GM19328 (cell line): ENCODE data around the gene TPH2.
A peak's percentile ranks its signal among the peaks of the same experiment; 100 is the strongest.

Experiments used
- ATAC-seq: cut with Tn5 transposase; IDR thresholded peaks from one replicate; pipeline ENCODE4 v1.9.1; 2021; ENCODE audit warnings: mild to moderate bottlenecking, moderate library complexity; ENCODE audit not compliant: unreplicated experiment

The TPH2 gene

DNA sequence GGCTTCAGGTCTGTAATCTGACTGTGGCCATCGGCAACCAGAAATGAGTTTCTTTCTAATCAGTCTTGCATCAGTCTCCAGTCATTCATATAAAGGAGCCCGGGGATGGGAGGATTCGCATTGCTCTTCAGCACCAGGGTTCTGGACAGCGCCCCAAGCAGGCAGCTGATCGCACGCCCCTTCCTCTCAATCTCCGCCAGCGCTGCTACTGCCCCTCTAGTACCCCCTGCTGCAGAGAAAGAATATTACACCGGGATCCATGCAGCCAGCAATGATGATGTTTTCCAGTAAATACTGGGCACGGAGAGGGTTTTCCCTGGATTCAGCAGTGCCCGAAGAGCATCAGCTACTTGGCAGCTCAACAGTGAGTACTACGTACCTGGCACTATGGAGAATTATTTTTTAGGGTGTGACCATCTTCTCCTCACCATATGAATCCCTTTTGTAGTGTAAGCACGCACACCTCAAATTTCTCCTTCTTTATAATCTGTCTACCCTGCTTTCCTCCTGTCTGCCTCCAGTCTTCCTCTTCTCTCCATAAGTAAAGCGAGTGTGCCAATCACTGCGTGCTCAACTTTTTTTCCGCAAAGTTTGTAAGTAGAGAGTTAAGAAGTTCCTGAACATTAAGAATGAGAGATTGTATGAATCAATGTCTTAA lies at the start of gene TPH2:
Gene TPH2, plus strand, starts transcription at position 118 of the 658 bp plus-strand sequence. Its CDS starts 142 bp downstream, at position 260.
- peak; percentile 40 for ATAC-seq

DNA sequence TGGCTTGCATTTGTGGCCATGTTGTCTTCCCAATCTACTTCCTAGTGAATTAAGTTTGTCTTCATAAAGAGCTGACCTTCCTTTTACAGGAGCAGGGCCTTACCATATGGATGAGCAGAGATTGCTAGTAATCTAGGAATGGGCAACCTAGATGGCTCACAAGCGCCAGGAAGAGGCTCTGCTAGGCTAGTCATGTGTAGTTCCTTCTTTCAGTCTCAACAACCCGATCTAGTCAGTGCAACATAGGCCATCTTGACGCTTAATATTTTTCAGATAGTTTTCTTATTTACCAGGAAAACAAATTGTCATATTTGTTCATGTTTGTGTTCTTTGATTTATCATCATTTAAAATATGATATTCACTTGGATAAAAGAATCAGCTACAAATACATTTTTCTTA lies 48.2 kb upstream of the TPH2 start:
- ATAC-seq: no peak

DNA sequence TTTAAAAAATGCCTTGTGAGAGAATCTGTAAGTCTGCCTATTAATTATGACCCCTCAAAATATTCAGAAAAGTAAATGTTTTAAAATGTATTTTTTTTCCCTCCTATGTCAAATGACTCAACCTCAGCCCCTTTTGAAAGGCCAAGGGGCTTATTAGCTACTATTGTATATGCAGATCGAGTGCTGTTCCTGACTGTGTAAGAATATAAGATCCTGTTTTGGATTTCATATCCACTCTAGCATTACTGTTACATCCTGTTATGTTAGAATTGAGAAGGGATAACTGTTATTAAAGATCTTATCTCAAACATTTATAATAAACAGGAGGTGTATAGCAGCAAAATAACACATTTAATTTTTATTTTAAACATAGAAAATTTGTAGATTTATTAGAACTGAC lies 46.6 kb upstream of the TPH2 start:
- no peak for ATAC-seq

DNA sequence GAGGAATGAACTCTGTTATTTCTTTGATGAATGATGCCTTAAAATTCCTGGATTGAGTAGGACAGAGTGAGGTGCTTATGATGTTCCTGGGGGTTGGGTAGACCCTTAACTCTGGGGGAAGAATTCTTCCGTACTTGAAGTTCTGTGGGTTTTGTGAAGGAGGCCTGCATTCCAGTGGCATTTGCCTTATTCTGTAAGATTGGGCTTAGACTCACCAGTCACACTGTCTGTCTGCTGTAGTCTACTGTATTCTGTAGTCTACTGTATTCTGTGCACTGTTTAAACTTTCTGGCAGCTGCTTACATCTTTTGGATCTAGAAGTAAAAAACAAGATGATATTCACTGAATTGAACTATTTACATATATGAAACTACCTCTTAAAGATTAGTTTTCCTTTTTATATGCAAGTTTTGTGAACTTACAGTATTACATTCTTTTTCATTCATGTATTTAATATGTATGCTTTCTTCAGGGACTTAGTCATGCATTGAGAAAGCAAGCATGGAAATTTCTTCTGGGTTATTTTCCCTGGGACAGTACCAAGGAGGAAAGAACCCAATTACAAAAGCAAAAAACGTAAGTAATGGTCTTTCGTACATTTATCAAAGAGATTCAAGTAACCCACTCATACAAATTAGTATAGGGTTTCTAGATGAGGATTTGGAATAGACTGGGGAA lies 42.3 kb upstream of the TPH2 start:
- no peak for ATAC-seq

DNA sequence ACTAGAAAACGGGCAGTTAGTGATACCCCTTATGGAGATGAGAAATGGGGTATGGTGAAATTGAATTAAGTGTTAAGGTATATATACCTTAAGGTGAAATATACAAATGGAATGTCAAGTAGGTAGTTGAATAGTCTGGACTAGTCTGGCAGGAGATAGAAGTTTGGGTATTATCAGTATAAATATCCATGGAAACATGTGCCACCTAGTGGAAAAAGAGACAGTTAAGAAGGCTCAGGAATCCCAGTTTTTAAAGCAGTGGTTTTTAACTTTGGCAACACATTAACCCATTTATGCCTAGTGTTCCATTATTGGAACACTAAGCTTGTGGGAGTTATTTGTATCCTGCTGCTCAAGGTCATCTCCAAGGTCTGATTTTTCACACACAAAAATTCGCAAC lies 38.6 kb upstream of the TPH2 start:
- no peak for ATAC-seq

DNA sequence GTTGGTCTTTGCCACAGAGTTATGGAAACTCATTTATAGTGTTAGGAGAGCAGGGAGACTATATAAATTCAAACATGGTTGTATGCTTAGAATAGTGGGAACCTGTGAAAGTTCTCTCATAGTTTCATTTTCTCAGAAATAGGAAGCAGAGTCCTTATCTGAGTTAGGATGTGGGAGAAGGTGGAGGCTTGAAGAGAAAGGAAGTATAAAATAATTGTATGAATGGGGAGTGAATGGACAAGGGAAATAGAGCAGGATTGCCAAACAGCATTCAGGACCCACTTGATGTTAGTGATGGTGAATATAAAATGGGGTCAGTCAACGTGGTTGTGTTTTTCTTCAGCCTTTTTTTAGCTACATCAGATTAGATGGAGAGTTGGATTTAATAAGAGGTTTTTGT lies 34.0 kb upstream of the TPH2 start:
- no peak for ATAC-seq

DNA sequence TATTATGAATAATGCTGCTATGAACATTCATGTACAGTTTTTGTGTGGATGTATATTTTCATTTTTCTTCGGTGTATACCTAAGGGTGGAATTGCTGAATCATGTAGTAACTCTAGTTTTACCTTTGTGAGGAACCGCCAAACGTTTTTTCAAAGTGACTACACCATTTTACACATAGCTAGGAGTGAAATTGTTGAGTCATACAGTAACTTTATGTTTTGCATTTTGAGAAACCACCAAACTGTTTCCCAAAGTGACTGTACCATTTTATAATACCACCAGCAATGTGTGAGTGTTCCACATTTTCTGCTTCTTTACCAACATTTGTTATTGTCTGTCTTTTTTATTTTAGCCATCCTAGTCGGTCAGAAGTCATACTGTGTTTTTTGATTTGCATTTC lies 3.1 kb upstream of the TPH2 start:
- peak; percentile 83 for ATAC-seq

DNA sequence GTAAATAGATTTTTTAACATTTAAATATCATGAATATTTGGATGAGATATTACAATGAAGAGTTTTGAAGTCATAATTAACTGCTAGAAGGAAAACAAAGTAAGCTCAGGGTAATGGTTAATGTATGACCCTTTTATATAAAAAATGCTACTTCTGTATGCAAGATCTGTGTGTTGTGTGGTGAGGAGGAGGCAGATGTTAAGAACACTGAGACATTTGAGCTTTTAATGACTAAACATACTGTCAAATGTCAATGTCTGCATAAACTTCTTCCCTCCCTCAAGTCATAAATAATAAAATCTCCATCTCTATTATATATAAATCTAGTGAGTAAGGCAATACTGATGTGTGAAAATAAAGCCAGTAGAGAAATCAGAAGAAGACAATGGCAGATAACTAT lies 1.4 kb downstream of the TPH2 start:
- no peak for ATAC-seq

DNA sequence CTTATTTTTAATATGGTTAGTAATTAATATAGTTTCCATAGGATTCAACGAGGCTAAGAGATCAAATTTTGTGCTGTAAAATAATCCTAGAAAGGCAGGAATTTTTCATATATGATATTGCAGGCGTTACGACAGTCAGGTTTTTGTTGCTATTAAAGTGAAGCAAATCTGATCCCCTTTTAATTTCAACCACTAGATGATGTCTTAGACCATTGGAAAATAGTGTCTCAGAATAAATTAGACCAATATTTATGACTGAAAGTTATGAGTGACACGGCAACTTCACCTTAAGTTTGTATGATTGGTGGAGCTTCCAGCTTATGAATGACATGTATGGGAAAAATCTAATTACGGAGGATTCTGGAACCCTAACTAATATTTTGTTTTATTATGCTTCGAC lies 2.5 kb downstream of the TPH2 start:
- ATAC-seq: no peak

DNA sequence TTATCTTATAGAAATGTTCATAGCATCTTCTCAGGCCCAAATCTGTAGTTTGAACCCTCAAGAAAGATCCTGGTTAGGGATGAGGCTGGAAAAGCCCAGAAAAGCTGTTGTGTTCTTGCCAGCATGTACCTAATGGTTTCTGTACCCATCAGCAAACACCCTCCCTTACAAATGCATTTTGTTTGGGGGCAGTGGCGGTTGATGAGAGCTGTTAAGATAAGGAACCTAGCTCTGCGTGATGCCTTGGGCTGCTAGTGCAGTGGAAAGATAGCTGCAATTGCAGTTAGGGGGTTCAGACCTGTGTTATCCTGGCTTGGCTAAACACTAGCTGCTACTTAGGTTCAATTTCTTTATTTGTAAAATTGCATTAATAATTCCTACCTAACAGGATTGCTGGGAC lies 3.6 kb downstream of the TPH2 start:
- no peak for ATAC-seq

DNA sequence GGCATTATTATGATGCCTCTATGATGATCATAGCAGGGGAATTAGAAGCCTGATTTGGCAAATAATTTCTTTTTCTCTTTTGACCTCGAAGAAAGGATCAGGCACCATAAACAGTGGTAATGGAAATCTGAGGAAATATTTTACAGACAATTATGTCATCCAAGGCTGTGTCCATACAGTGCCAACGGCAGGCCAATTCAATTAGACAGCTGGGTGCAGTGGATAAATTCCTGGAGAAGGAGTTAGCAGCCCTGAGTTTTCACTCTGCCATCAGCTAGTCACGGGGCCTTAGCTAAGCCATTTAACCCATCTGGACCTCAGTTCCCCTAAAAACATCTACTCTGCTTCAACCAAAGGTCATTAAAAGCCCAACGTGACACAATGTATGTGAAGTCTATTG lies 4.1 kb downstream of the TPH2 start:
- no peak for ATAC-seq

DNA sequence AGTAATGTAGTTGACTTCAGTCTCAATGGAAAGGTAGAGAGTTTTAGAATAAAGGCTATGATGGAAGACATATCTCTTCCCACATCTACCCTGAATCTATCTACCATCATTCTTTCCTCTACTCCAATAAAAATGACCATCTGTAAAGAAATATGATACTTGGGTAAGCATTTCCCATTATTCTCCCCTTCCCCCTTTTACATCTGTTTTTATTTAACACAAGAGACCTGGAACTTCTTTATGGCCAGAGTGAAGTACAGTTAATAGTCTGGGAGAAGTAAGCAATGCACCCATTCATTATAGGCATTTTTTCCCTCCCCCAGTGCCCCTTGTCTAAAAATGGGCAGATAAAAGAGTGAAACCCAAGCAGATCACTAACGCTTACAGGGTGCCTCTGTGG lies 6.5 kb downstream of the TPH2 start:
- no peak for ATAC-seq

DNA sequence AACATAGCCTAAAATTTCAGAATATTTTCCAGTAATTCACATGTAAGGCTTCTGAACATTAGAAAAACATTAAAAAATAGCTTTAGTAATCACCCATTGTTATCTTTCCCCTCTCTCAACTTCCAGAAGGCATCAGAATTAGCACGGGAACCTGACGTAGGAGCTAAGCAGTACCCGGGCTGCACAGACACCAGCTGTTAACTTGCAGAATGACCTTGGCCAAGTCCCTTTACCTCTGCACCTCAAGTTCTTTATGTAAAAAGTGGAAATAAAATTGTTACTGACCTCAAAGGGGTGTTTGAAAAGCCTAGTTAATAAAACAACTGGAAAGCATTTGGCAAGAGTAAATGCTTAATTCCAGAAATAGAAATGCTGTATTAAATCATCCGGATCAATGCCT lies 7.2 kb downstream of the TPH2 start:
- no peak for ATAC-seq

DNA sequence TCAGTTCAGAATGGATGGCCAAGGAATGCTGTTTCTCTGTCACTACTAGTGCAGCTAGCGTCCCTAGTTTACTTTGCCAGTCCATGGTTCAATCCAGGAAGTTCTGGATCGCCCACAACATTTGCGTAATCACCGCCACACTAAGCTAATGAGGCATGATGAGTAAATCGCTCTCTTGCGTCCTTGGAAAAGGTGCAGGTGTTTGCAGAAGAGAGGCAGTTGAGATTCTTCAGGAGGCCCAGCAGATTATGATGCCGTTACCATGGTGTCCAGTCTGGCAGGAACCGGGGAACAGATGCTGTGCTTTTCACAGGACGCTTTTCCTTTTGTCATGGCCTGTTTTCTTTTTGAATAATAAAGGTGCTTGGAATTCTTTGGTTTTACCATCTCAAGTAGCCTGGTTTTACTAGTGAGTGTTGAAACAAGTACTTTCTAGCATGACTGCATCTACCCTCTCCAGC lies 9.0 kb downstream of the TPH2 start:
- no peak for ATAC-seq

DNA sequence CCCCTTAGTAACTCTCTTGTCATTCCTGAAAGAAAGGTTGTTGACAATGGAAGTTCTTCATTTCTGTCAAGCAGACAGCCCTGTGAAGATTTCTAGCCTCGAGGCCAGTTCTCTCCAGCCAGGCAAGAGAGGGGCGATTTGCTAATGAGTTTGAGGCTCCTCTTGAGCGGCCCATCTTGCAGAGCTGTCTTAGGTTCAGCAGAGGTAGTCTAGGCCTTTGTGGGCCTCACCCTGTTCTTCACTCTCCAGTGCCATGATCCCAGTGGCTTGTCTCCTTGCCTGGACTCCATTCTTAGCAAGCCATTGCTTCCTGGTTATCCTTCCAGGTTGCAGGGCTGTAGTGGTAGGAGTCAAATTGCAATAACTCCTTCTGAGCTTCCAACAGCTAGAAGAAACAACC lies 9.7 kb downstream of the TPH2 start:
- no peak for ATAC-seq

DNA sequence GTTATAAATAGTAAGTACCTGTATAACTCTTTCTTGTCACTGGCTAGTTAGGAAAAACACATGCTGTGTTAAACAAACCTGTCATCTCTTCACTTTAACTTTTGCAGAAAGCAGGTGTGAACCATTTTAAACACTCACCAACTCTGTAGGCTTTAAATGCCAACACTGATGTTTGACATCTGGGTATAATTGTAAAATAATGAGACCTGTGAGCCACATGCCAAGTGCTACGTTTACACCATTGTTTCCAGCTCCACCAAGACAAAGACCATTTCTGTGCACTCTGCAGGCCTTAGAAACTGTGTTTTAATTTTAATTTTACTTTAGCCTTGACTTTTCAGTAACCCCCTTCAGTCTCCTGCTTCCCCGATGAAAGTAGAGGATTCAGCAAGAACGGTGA lies 11.0 kb downstream of the TPH2 start:
- ATAC-seq: no peak

DNA sequence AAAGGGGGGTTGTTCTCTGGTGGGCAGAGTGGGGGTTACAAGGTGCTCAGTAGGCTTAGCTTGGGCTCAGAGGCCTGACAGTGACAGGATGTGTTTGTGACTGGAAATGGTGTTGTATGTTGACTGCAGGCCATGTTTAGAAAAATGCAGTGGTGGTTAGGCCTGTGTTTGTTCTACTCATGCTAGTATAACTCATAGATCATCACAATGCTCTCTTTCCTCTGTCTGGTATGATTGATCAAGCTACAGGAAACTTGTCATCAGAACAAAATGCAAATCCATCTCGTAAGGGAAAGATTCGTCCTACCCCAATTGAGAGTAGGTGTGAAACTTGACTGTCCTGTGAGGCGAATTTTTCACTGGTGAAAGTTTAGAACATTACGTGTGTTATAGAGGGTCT lies 11.8 kb downstream of the TPH2 start:
- no peak for ATAC-seq

DNA sequence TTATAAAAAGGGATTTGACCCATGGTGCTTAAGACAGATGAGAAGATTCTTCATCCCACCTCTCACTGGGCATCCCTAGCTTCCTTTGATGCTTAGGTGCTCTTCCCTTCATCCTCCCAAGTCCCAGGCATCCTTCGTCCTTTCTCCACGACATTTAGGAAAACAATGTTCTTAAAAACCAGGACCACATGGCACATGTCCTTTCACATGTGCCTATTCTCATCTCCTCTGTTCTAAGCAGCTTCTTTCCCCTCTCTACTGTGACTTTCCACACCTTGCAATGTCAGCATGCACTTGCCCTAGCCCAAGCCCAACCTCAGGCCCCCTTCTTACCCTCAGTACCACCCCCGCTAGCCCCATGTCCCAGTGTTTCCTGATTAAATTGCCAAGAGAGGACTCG lies 12.2 kb downstream of the TPH2 start:
- no peak for ATAC-seq

DNA sequence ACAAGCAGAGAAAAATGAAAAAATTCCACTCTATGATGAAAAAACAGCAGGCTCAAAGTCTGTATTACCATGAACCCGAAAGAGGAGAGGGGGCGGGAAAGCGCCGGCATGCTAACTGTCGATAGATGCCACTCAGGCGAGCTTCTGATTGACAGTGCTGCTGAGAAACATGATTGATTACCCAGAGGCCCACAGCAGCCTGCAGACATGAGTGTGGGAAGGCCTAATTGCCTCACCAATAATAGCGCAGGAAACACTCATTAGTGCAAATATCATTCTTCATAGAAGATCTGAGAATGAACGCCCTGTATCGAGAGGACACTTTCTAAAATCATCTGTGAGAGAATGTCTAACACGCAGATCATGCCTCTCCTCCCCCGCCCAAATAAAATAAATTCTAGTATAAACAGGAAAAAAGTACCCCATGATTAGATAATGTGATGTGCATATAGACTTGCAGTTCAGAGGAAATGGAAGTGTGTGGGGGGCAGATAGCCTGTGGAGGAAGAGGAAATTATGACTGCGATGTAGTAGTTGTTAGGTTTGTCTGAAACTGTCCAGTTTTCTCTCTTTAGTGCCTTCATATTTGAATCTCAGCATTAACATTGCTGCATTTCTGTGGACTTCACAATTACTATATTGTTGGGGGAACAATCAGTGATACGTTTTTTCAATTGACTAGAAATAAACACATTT lies 15.6 kb downstream of the TPH2 start:
- ATAC-seq: no peak

DNA sequence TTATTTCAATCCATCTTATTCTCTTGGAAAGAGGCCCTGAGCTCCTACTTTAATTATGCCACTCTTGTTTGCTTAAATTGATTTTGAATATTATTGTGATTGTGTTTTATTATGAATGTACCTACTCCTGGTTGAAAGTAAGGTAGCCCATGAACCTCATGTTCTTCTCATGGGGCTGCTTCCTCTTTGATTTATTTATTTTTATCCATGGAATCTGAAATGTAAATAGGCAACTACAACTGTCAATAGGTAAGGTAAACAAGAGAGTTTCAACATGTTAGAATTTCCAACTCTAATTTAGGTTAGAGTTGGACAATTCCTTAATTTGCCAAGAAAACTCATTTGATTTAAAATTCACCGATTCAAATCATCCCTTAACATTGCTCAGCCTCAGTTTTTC lies 16.2 kb downstream of the TPH2 start:
- no peak for ATAC-seq

DNA sequence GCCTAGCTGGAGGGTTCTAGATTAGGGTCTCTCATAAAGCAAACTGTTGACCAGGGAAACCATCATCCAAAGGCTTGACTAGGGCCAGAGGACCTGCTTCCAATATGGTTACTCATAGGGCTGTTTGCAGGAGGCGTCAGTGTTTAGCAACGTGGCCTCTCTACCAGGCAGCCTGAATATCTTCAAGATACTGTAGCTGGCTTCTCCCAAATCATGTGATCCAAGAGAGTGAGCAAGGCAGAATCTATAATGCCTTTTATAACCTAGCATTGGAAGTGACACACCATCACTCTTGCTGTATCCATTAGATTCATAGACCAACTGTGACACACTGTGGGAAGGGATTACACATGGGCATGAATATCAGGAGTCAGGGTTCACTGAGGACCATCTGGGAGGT lies 17.3 kb downstream of the TPH2 start:
- ATAC-seq: no peak

DNA sequence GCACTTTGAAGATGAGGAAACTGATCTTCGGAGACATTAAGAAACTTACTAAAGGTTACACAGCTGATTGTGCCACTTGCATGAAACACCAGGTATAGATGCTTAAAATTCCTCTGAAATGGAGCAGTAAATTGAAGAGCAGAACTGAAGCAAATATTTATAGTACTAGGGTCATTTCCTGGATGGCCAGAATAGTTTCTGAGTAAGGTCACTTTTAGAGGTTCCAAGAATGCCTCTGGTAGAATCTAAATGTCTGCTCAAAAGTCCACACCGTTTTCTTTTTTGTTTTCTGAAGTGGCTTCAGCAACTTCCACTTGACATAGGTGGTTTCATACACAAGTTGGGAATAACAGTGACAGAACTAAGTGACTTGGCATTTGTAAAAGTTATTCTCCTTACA lies 19.4 kb downstream of the TPH2 start:
- ATAC-seq: no peak
